Amniotic epithelial cell (primary cell): ENCODE data around the gene MIEF1.

Source experiments
- DNase-seq: peaks from one replicate; pipeline ENCODE4 v3.0.0-alpha.2; 2010; ENCODE audit warnings: low read depth

Gene MIEF1

DNA sequence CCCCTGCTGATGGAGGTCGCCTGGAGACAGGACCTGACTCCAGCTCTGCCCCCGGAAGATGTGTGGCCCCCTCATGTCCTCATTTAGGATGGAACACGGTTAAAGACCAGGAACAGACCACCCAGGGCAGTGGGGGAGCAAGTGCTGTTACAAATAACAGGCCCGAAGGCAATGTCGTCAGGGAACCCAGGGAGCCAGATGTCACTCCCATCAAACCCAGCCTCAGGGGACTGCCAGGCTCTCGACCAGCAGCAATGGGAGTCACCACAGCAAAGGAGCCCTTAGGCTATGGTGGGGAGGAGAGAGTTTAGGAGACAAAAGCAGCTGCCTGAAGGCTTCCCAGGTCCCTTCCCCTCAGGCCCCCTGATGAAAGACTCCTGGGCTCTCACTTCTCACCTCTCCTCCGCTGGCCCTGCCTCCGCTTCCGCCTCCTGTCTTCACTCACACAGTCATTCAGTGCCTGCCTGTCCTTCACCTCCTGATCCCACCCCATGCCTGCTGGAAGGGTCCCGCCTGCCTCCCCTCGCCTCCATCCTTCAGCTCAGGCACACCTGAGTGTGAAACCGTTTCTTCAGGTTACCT is 26.1 kb downstream of the MIEF1 start:
- DNase-seq: no peak

DNA sequence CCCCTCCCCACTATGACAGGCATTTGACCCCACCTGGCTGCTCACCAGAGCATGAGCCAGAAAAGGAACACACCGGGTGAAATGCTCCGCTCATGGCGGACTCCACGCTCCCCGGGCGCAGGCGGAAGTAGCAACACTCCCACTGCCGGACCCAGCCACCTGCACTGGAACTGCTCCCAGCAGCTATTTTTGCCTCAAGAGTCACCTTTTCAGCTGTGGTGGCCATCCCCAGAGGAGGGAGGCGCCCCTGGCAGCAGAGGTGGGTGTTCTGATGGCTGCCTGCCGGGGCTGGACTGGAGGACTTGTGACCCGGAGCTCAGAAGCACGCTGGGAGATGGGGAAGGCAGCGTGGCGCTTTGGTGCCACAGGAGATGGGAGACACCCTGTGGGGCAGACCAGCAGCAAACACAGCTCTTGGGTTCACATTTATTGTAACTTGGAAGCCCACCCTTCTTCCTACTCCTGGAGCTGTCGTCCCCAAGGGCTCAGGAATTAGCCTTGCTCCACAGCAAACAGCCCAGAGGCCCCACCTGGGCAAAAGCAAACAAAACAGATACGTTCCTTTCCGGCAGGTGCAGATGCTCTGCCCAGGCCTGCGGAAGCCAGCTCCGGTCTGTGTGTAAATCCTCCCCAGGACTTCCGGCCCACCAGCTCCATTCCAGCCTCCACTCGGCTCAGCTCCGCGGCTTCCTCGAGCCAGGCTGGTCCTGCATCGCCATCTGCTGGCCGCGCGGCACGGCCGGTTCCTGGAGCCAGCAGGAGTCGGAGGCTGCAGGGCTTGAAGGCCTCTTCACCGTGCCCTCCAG is 26.8 kb downstream of the MIEF1 start:
- DNase-seq: peak; percentile 91

DNA sequence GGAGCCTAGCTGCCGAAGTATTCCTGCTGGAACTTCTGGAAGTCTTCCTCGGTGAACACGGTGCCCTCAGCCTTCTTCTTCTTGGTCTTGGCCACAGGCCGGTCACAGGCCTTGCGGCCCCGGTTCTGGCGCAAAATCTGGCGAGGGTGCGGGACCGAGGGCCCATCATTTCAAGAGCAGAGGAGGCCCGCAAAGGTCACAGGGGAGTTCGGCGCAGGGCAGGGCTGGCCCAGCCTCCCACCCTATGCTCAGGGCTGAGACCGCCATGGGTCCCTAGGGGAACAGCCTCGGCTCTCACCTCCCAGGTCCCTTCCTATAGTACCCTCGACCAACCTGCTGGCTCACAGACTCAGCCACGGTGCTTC is 27.4 kb downstream of the MIEF1 start:
- DNase-seq: no peak

DNA sequence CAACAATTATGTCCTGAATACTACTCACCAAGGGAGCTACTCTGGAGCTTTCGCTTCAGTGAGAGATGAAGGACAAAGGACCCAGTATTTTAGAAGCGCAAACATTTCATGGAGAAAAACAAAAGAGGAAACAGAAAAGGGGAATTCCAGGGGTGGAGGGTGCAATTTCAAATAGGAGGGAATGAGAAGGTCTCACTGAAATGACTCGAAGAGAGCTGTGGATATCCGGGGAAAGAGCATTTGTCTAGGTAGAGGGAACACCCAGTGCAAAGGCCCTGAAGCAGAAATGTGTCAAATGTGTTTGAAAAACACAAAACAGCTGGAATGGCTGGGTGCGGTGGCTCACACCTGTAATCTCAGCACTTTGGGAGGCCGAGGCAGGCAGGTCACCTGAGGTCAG is 28.0 kb downstream of the MIEF1 start:
- DNase-seq: no peak

DNA sequence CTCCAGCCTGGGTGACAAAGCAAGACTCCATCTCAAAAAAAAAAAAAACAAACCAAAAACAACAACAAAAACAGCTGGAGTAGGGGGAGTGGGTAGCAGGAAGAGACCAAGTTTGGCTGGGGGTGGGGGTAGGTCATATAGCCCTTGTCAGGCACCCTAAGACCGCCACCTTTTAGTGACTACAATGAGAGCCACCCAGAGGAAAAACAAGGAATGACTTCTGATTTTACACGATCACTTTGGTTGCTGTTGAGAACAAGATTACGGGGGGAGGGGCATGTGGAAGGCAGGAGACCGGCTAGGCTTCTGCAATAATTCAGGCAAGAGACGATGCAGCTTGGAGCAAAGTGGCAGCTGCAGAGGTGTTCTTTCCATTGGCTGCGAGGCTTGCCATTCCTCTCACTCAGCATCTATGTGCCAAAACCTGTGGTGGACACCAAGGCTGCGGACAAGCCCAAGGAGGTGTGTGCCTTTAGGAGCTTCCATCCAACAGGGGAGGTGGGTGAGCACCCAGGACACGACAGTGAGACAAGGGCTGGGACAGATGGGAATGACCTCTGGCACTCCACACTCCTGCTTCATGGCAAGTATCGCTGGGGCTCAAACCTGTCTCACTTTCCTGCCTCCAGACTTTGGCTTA is 28.7 kb downstream of the MIEF1 start:
- peak; percentile 65 for DNase-seq

DNA sequence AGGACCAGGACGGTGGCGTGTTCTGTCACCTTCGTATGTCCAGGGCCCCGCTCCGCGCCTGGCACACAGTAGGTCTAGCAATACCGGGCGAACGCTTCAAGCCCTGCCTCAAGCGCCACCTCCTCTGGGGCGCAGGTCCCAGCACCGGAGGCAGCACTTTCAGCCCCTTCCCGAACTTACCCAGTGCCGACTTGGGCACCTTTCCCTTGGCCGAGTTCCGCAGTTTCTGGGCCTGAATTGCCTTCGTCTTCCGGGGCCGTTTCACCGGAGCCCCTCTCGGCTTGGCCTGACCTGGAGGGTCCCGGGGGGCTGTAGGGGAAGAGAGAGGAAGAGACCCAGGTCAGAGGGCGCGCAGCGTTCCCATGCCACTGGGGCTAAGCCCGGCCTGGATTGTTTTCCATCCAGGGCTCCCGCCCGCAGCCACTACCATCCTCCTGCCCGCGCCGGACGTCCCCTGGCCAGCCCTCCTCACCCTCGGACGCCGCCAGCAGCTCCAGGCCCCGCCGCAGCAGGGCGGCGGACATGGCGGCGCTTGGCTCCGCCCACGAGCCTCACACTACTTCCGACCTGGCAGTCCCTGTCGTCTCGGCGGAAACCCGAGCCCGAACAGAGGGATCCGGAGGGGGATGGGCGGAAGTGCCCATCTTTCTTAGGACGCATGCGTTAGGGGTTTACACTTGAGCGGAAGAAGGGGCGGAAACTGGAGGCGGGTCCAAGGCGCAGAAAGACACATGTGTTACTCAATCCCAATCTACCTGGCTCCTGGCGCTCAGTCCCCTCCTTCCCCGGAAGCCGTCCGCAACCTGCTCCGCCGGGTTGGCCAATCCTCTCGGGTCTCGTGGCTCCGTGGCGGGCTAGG is 30.4 kb downstream of the MIEF1 start, which contains the start of gene RPS19BP1:
Gene RPS19BP1, minus strand, starts transcription at position 534 of the 859 bp plus-strand sequence. Its CDS starts 10 bp downstream, at position 524.
- DNase-seq: peak; percentile 99

DNA sequence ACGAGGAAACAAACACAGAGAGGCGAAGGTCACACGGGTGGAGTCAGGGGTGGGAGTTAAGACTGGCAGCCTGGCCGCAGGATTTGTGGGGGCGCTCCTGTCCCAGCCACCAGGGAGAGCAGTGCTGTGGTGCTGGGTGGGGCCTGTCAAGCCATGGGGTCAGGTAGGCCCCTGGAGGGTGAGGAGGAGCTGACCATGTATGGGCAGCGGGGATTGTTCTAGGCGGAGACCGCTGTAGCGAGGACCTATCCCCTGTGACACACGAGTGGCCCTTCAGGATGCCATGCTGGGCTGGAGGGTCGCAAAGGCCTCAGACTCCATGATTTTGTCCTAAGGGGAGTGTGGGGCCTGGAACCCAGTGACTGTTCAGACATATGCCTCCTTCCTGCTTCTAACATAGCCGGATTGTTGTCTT is 32.0 kb downstream of the MIEF1 start:
- no peak for DNase-seq

DNA sequence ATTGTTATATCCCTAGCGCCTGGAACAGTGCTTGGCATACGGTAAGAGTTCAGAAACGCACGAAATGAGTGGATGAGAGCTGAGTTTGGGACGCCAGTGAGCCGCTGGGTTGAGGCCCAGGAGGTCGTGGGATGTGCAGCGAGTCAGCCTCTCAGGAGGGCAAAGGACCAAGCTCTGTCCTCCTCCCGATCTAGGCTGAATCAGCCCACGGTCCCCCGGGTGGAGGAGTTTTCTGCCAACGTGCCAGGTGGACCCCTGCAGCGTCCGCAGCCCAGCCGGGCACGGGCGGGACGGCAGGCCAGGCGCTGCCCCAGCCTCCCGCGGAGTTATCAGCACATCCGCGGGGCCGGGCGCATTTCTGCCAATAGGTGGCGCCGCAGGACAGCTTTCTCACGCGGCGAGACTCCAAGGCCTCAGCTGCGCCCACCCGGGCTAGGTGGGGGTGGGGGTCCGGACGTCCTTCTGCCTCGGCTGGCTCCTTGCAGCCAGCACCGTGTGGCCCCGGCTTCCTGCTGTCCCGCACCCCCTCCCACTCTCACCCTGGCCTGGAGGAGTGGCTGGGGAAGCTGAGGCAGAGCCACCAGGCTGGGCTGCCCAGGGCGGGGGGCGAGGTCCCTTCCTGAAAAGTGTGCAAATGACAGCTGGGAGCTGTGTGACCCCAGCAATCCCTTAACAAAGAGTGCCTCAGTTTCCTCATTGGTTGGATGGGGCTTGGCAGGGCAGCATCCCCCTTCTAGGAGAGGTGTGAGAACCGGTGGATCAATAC is 32.7 kb downstream of the MIEF1 start:
- peak; percentile 41 for DNase-seq

DNA sequence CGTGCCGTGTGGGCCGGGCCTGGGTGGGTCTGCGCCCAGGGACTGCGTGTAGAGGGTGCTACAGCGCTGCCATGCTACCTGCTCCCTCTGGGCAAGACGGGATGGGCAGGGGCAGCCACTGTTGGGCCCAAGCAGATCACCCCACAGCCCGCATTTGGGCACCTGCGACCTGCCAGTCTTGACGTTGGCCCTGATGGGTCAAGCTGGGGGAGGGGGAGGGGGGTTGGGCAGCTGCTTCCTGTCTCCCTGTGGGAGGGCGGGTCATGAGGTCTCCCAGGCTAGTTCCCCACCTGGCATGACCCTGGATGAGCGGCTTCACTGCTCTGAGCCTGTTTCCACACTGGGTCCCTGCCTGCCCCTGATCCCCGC is 33.3 kb downstream of the MIEF1 start:
- no peak for DNase-seq

DNA sequence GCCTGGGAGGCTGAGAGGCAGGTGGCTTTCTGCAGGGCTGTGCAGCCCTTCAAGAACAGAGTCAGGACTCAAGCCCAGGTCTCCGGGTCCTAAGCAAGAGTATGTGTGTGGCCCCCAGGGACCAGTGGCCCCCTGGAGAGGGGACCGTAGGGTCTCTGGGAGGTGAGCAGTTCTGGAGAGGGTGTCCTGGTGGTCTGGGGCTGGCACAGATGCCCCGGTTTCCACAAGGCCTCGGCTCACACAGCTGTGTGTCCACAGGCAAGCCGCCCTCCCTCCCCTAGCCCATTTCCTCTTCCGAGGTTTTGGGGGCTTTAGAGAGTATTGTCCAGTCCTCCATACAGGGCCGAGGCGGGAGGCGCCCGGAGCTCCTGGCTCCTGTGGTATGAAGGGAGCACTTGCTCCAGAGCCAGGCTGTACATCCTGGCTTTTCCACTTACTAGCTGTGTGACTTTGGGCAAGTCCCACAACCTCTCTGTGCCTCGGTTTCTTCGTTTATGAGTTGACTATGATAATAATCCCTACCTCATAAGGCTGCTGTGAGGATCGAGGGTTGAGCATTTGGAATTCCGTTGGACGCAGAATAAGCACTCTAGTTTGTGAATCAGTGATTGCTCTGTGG is 33.9 kb downstream of the MIEF1 start:
- DNase-seq: no peak

DNA sequence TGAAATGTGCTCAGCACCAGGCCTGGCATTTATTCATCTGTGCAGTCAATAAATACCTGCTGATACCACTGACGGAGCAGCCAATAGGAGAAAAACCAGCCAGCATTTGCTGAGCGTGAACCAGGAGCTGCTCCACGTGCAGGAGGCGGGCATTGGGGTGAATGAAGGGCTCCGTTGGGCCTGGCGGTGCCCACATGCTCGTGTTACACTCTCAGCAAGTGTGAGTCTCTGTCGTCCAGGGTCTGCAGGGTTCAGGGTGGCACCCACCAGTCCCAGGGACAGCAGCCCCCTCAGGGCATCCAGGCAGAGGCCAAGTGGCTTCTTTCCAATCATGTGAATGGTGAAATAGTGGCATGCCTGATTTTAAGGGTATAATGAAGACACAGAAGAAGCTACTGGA is 34.6 kb downstream of the MIEF1 start:
- DNase-seq: no peak

DNA sequence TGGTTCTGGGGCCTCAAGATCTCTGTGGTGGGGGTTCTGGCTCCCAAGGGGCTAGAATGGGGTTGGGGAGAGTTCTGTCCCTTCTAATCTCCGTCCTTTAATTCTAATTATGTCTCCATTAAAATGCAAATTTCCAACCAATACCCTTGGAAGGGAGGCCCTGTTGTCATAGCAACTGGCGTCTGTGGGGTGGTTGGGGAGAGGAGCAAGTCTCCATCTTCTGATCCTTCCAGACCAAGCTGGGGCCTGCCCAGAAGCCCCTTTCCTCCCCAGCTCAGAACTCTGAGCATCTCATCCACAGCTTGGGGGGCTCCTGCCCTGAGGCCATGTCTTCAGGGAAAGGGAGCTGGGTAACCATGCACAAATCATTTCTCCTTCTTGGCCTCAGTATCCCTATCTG is 35.9 kb downstream of the MIEF1 start:
- no peak for DNase-seq

DNA sequence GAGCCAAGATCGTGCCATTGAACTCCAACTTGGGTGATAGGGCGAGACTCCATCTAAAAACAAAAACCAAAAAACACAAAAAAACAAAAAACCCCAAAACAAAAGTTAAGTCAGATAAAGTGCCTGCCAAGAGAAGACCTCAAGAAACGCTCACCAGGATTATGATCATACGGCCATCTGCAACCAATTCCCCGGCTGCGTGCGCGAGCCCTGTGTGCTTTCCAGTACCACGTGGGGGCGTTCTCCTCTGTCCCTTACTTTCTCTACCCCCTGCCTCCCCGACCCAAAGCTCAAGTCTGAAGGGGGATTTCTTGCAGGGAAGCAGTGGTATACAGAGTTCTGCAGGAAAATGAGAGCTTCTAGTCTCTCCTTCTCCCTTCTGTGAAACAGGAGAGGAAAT is 41.0 kb downstream of the MIEF1 start:
- no peak for DNase-seq

DNA sequence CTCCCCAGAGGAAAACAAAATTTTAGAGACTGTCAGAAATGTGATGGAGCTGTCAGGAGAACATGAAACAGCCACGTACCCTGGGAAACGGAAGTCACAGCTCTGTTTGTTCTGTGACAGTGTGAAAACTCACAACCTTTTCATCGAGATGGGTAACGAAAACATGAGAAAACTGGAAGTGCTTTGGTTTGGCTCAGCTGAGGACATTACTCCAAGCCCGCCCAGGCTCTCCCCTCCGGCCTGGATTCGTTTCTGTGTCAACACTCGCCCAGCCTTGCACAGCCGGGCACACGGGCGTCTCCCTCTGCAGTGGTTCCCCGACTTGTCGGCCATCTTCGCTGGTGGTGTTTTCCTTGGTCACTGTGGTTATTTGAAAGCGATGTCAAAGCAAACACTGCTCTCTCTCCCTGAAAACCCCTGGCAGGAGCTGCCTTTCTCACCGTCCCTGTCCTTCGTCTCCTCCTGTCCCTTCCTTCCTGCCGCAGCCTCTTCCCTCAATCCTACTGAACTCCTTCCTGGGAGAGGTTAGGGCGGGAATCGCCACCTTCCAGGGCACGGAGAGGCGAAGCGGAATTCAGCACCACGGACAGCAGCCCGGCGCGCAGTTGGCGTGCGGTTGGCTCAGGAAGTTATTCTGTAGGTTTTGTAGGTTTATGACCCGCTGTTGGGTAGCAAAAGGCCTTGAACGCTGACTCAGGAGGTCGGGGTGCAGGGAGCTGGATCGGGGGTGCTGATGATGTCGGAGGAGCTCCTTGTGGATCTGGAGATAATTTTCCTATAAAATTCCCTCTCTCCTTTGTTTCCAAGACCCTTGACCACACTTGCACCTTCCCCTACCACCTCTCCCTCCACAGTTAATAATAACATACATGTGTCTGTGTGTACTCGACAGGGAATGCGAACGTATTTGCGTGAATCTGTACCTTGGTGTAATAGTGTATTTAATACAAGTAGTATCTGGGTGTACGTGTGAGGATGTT is 43.6 kb downstream of the MIEF1 start:
- no peak for DNase-seq

DNA sequence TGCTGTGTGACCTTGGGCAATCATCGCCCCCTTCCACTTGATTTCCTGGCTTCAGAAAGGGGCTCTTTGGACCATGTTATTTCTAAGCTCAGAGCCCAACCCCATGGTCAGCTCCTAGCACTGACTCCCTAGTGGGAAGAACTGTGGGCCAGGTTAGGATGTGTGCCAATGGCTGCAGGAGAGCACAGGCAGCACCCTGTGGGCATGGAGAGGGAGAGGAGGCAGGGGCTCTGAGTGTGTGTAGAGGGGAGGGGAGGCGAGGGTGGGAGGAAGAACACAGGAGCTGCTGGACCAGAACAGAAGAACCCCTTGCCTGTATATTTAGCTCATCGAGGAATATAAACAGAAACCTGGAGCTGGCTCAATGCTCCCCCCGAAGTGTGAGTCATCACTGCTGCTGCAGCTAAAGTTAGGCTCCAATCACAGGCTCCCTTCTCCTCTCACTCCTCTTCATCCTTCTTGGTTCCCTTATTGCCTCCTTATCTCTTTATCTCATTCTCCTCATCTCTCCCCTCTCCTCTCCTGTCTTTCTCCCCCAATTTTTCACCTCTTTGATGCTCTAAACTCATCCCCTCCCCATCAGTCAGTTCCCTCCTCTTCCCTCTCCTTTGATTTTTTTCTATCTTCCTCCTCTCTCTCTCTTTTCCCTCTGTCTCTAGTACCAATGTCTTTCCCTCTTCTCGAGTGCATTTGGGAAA is 44.9 kb downstream of the MIEF1 start:
- DNase-seq: no peak

DNA sequence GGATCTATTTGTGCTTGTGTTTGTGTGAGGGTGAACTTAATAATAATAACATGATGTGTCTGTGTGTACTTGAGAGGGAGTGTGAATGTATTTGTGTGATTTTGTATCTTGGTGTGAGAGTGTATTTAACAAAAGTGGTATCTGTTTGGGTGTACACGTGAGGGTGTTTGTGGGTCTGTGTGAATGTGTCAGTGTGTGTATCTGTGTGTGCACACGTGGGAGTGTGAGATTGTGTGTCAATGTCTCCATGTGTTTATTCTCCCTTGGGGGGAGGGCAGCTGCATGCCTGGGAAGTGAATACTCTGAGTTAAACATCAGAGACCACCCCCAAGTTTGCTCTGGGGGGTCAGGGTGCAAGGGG is 45.5 kb downstream of the MIEF1 start:
- DNase-seq: no peak

DNA sequence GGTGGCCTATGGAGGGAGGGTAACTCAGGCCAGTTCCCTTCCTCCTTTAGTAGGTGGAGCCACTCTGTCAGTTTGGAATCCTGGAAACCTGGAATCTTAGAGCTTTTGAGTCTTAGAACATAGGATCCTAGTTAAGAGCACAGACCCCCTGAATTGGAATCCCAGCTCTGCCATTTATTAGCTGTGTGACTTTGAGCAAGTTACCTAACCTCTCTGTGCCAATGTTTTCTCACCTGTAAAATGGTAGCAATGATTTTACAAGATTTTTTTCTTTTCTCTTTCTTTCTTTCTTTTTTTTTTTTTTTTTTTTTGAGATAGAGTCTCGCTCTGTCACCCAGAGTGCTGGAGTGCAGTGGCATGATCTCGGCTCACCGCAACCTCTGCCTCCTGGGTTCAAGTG is 51.3 kb downstream of the MIEF1 start:
- DNase-seq: no peak

DNA sequence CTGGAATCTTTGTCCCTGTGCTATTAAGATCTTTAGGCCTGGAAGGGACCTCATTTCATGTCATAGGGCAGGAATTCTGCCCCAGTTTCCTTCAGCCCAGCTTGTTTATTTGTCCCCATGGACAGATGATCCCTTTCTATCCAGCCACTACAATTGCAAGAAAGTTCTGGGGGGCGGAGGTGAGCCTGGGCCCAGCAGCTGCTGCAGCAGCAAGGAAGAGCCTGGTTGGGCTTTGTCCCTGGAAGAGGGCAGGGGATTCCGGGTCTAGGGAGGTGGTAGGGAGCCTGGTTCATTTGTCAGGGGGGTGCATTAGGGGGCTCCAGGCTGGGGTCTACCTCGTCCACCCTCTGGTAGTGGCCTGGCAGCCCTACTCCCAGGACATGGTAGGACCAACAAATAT is 52.1 kb downstream of the MIEF1 start:
- no peak for DNase-seq
